ENCODE measurements around the gene HNRNPL.

DNA sequence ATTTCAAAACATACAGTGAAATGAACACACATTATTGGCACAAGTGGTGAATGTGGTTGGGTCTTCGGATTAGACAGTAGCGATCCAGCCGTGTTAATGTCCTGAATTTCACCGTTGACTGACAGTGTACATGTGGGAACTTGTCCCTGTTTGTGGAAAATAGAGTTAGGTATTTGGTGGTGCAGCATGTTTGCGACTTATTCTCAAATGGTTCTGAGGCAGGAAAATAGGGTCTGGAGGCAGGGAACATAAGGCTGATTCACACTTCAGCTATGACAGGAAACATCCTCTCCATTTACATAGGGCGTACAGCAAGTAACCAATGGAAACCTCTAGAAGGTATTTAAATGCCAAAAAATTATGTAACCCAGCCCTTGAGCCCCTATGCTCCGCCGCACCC lies 56.6 kb downstream of the HNRNPL start:
- TF ChIP-seq EZH2 (IDR thresholded peaks at IDR 0.05): no peak
- TF ChIP-seq POLR2AphosphoS5 (IDR thresholded peaks at IDR 0.05; ENCODE audit: borderline replicate concordance, low read depth, low read length): no peak
- TF ChIP-seq FOXP2 (optimal IDR thresholded peaks at IDR 0.05; ENCODE audit: control extremely low read depth, extremely low read length, insufficient read depth): no peak
